GM21825 (cell line): ENCODE data around the gene HACD2.

Experiments used
- ATAC-seq: cut with Tn5 transposase; IDR thresholded peaks from one replicate; pipeline ENCODE4 v1.9.1; 2021; ENCODE audit warnings: mild to moderate bottlenecking, moderate library complexity; ENCODE audit not compliant: unreplicated experiment

Gene HACD2

DNA sequence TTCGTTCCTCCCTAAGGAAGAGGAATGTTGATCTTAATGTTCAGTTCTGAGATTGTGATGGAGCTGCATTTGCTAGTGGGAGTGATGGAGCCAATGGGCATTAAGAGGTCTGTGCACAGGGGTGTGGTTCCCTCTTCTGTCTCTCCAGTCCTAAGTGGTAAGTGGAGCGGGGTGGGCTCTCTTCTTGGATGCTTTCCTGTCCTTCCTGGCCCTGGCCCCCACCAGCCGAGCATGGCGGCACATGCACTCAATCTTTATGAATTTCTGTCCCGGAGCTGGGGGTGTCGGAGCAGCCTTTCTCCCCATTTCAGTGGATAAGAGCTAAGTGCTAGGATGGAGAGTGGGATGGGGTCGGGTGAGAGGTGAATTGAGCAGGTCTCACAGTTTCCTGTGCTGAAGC, 98.4 kb downstream of the HACD2 start:
- ATAC-seq: no peak

DNA sequence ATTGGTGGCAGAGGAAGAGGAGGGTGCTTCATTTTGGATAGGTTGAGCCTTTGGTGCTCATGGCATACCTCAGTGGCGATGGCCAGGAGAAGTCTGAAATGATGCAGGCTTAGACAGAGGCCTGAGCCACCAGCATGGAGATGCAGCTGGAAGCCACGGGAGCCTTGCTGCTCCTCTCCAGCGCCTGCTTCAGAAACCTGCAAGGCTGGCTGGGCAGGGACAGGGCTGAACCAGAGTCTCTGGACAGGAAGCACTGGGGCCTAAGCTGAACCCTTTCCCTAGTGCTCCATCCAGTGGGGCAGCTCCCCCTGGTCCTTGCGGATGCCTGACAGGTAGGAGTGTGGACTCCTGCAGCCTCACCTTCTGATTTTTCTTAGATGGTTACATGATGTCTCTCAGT, 99.3 kb downstream of the HACD2 start:
- no peak for ATAC-seq

- no peak for ATAC-seq
Observed at GRCh38 chr3:123483146-123483545, 101.7 kb downstream of the HACD2 start.

DNA sequence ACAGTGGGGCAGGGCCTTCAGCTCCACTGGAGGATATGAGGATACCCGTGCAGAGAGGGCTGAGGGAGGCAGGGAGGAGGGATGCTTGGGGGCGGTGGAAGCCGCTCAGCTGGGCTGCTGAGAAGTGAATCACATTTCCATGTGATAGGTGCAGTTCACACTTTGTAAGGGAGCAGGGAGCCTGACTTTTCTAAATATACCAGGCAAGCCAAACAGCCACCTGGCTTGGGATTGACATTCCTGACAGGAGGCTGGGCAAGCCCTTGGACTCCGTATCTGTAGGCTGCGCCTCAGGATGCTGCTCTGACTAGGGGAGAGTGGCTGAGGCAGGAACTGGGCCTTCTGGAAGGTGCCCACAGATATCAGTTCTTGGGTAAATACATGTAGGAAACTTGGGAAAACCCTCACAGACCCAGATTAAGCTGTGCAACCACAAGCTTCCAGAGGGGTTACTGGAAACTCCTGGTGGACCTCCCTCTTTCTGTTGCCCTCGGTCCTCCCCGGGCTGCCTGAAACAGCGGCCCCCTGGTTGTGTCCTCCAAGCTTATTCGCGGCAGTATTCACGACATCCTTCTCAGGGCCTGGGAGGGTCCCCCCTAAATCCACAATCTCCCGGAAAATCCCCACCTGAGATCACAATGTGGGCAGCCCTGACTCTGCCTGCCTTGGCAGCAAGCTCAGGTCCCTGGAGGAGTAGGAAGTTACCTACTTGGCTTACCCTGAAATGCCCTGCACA, 103.0 kb downstream of the HACD2 start:
- no peak for ATAC-seq

DNA sequence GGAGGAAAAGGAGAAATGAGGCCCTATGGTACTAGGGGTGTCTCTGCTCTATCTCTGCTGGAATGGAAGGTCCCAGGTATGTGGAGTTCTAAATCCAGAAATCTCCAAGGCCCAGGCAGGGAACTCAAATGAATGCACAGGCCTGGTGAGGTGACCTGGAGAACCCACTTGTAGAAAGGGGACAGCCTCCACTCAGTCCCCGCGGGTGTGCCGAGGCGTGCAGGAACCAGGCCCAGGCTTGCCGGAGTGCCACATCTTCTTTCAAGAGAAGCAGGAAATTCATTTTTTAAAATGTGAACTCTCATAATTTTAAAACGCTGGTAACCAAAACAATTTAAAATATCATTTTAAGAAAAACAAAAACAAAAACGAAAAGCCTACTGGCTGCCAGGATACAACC, 103.8 kb downstream of the HACD2 start:
- no peak for ATAC-seq

- no peak for ATAC-seq
Observed at GRCh38 chr3:123480428-123480827, 104.4 kb downstream of the HACD2 start.

- no peak for ATAC-seq
Observed at GRCh38 chr3:123479891-123480290, 105.0 kb downstream of the HACD2 start.

DNA sequence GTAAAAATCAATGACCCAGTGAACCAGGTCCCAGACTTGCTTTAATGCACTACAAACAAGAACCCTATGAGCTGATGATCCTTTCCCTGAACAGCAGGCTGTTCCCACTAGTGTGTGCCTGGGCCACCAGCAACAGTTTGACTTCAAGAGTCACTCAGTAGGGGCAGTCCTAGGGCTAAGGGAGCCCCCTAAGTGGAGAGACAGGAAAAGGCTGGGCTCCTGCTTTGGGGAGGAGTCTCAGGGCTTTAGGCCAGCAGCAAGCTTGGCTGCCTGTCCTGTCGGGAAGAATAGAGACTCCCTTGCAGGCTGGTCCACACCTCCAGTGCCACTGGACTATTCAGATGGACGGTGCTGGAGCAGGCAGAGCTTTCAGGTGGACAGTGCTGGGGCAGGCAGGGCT, 106.5 kb downstream of the HACD2 start:
- no peak for ATAC-seq

DNA sequence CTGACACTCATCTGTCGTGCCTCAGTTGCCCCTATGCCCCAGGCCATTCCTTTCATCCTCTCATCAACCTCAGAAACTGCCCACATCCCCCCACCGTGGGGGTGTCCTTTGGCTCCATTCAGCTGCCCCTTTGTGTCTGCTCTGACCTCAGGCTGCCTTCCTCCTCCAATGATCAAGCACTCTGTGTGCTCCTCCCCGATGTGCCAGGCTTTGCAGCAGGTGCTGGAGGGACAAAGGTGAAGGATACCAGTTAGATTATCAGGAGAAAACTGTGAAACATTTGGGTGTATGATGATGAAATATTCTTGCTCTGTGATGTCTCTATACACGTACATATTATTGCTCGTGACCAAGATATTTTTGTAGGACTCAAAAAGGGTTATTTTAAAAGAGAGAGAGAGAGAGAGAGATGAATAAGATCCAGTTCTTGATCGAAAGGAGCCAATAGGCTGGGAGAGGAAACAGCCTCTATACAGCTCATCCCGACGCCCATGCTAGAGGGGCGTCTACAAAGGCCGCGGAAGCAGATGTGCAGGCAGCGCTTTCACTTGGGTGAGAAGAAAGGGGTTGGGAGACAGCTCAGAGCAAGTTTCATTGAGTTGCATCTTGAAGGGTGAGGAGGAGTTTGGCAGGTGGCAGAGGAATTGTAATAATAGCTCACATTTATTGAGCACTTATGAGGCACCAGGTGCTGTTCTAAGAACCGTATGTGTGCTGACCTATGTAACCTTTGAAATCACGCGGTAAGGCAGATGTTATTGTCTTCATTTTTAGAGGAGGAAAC, 107.7 kb downstream of the HACD2 start:
- no peak for ATAC-seq

- no peak for ATAC-seq
Observed at GRCh38 chr3:123475786-123476185, 109.1 kb downstream of the HACD2 start.

- ATAC-seq: no peak
Observed at GRCh38 chr3:123471106-123471505, 113.7 kb downstream of the HACD2 start.

GRCh38 chr3:123469323-123469995, 115.4 kb downstream of the HACD2 start:
- ATAC-seq: no peak

GRCh38 chr3:123467046-123467445, 117.8 kb downstream of the HACD2 start:
- ATAC-seq: no peak

GRCh38 chr3:123464211-123464610, 120.6 kb downstream of the HACD2 start:
- ATAC-seq: no peak

DNA sequence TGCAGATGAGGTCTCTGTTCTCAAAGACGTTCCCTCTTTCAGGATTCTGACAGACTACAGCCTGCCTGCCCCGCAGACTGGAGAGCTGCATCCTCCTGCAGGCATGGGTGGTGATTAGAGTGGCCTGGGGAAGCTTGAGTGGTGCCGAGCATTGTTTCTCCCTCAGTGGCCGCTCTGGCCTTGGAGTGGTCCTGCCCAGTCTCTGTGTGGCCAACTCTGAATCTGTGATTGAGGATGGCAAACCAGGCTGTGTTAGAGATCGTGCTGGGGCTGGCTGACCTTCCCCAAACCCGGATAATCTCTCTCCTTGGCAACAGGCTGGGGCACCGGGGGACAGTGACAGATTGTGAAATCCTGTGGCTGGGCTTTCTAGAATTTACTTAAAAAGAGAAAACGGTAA, 125.0 kb downstream of the HACD2 start:
- ATAC-seq: no peak

DNA sequence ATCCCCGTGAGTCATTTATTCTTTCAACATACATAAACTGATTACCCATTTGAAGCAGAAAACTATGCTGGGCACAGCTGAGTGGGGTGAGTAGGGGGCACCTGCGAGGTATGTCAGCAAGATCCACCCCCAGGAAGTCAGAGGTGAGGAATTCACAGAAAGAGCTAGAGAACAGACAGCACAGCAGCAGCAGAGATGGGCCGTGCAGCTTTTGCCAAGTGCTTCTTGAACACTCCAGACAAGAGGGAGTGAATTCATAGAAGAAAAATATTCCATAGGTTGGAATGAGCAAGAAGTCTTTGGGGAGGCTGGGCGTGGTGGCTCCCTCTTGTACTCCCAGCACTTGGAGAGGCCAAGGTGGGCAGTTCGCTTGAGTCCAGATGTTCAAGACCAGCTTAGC, 126.6 kb downstream of the HACD2 start:
- no peak for ATAC-seq

- ATAC-seq: no peak
Observed at GRCh38 chr3:123457841-123458240, 127.0 kb downstream of the HACD2 start.

DNA sequence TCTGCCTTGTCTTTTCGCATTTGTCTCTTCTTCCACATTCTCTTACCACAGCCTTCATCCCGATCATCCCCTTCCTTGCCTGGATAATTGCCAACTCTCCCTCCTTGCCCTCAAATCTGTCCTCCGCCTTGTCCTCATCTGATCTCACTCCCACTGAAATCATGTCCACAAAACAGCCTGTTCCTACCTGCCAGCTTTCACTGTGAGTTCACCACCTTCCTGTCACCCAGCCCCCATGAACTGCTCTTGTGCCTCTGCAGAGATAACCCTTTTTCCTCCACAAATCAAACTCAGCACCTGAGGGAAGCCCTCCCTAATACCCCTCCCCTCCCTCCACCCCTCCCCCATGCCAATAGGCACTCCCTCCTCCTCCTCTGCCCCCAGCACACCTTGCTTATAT, 131.2 kb downstream of the HACD2 start:
- no peak for ATAC-seq

- ATAC-seq: no peak
Observed at GRCh38 chr3:123451186-123451585, 133.7 kb downstream of the HACD2 start.

GRCh38 chr3:123449997-123450604, 134.8 kb downstream of the HACD2 start:
- ATAC-seq: no peak
